ENCODE data around the gene NPIPB2.
"Not testable (repeated sequence)": the region's sequence is repeated elsewhere in the genome, so short reads cannot be mapped to it uniquely, and the experiment has no call there.

NPIPB2 gene
- total RNA-seq, result 0 to 4.6 (median 0.98) reads per million in 9 experiments

DNA sequence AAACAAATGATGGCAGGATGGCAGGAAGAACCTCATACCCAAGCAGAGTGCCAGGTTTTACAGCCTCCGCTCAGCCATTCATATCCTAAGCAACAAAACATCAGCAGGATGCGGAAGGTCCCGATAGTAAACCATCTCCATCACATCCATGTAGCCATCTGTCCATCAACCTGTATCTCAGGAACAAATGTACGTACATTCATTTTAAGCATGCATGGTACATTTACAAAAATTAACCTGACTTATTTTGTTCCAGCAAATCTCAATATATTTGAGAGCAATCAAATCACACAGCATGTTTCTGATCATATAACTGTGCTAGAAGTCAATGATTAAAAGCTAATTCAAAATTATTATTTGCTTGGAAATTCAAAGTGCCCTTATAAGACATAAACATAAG is at the start of gene NPIPB2:
Gene NPIPB2, minus strand, starts transcription at position 101 of the 400 bp plus-strand sequence. Its CDS starts 0 bp downstream, at position 101.
- not testable (repeated sequence) for H3K4me3 Mint-ChIP-seq; H3K9me3 Mint-ChIP-seq; H3K4me1 Mint-ChIP-seq (ENCODE audit: low read depth in 2 of 2); DNase-seq; ATAC-seq (replicated peaks); H3K27ac Mint-ChIP-seq; H3K36me3 Mint-ChIP-seq (ENCODE audit: insufficient read depth); H3K27me3 Mint-ChIP-seq

- no peaks in the 10 kb centered on the region for H3K27me3 Mint-ChIP-seq
- H3K36me3 Mint-ChIP-seq (ENCODE audit: insufficient read depth), result peaks cover under 1% of the 10 kb centered on the region
- DNase-seq (no peak), ATAC-seq (replicated peaks) (no peak)
- H3K27ac Mint-ChIP-seq, result no peak overlapping the region
- H3K4me1 Mint-ChIP-seq (ENCODE audit: low read depth in 2 of 2), result peaks cover 4 to 7% of the 10 kb centered on the region in 2 donors
- H3K4me3 Mint-ChIP-seq, result no peak overlapping the region
- H3K9me3 Mint-ChIP-seq, result no peaks in the 10 kb centered on the region
These were observed 49.0 kb upstream of the NPIPB2 start for GRCh38 chr16:11990702-11991390.

DNA sequence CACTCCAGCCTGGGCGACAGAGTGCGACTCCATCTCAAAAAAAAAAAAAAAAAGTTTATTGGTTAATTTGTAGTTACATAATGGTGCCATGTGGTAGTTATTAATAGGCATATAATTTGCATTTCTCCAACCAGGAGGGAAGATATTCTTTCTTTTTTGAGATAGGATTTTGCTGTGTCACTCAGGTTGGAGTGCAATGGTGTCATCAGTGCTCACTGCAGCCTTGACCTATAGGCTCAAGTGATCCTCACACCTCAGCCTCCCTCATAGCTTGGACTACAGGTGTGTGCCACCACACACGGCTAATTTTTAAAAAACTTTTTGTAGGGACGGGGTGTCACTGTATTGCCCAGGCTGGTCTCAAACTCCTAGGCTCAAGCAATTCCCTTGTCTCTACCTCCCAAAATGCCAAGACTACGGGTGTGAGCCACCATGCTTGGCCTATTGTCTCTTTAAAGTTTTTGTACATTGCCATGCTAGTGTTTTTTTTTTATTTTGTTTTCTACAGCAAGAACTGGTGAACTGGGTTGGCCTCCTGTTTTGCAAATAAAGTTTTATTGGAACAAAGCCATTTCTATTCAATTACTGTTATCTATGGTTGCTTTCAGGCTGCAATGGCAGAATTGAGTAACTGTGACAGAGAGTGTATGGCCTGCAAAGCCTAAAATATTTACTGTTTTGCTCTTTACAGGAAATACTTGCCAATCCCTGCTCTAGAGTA is 46.6 kb upstream of the NPIPB2 start:
- Mint-ChIP-seq H3K27ac (no peak overlapping the region), H3K4me3 (no peak overlapping the region), H3K36me3 (ENCODE audit: insufficient read depth) (peaks cover 3% of the 10 kb centered on the region), H3K4me1 (ENCODE audit: low read depth in 2 of 2) (peaks cover 4 to 6% of the 10 kb centered on the region in 2 donors), H3K9me3 (no peaks in the 10 kb centered on the region), H3K27me3 (no peaks in the 10 kb centered on the region)
- DNase-seq (no peak), ATAC-seq (replicated peaks) (no peak)

DNA sequence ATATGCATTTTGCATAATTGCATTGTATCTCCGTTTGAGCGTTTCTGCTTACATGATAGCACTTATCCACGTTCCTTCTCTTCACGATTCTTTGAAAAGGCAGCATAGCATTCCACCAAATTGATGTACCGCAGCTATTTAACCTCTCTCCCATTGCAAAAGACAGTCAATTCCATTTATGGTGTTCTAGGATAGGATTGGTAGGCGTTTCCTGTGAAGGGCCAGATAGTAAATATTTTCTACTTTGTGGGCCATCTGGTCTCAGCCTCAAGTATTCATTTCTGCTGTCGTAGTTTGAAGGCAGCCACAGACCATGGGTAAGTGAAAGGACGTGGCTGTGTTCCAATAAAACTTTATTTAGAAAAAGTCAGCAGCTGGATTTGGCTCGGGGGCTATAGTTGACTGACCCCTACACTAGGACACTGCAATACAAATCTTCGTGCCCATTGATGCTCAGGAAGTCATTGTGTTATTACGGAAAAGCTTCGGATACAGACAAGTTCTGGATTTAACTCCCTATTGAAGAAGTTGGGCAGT is 44.7 kb upstream of the NPIPB2 start:
- no peaks in the 10 kb centered on the region for H3K9me3 Mint-ChIP-seq
- H3K27me3 Mint-ChIP-seq, result no peaks in the 10 kb centered on the region
- no peak for DNase-seq
- H3K4me1 Mint-ChIP-seq (ENCODE audit: low read depth in 2 of 2), result peaks cover 4 to 6% of the 10 kb centered on the region in 2 donors
- H3K36me3 Mint-ChIP-seq (ENCODE audit: insufficient read depth), result peaks cover 3% of the 10 kb centered on the region
- no peak overlapping the region for H3K4me3 Mint-ChIP-seq
- H3K27ac Mint-ChIP-seq, result no peak overlapping the region
- ATAC-seq (replicated peaks), result no peak

GRCh38 chr16:11985250-11985649 is 43.4 kb upstream of the NPIPB2 start:
- ATAC-seq (replicated peaks), result no peak
- Mint-ChIP-seq H3K4me3 (no peak overlapping the region), H3K27me3 (no peaks in the 10 kb centered on the region), H3K27ac (no peak overlapping the region), H3K4me1 (ENCODE audit: low read depth in 2 of 2) (peaks cover 2% of the 10 kb centered on the region in 2 donors), H3K9me3 (no peaks in the 10 kb centered on the region), H3K36me3 (ENCODE audit: insufficient read depth) (peaks cover 3% of the 10 kb centered on the region)
- DNase-seq, result no peak

DNA sequence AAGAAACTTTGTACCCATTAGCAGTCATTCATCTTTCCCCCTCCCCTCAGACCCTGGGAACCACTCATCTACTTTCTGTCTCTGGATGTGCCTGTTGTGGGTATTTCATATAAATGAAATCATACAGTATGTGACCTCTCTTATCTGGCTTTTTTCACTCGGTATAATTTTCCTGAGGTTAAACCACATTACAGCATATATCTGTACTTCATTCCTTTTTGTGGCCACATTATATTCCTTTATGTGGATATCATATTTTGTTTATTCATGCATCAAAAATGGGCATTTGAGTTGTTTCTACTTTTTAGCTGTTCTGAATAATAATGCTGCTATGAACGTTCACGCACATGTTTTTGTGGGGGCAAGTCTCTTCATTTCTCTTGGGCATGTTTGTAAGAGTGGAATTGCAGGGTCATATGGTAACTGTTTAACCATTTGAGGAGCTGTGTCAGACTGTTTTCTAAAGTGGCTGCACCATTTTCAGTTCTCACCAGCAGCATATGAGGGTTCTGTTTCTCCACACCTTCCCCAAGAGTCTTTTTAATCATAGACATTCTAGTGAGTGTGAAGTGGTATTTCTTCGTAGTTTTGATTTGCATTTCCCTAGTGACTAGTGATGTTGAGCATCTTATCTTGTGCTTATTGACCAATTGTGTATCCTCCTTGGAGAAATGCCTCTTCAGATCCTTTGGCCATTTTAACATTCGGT is 38.4 kb upstream of the NPIPB2 start:
- Mint-ChIP-seq H3K4me3 (no peak overlapping the region), H3K27me3 (no peaks in the 10 kb centered on the region), H3K27ac (no peak overlapping the region), H3K4me1 (ENCODE audit: low read depth in 2 of 2) (peaks cover 24 to 31% of the 10 kb centered on the region in 2 donors), H3K36me3 (ENCODE audit: insufficient read depth) (peaks cover 9% of the 10 kb centered on the region), H3K9me3 (no peaks in the 10 kb centered on the region)
- no peak for DNase-seq
- no peak for ATAC-seq (replicated peaks)

DNA sequence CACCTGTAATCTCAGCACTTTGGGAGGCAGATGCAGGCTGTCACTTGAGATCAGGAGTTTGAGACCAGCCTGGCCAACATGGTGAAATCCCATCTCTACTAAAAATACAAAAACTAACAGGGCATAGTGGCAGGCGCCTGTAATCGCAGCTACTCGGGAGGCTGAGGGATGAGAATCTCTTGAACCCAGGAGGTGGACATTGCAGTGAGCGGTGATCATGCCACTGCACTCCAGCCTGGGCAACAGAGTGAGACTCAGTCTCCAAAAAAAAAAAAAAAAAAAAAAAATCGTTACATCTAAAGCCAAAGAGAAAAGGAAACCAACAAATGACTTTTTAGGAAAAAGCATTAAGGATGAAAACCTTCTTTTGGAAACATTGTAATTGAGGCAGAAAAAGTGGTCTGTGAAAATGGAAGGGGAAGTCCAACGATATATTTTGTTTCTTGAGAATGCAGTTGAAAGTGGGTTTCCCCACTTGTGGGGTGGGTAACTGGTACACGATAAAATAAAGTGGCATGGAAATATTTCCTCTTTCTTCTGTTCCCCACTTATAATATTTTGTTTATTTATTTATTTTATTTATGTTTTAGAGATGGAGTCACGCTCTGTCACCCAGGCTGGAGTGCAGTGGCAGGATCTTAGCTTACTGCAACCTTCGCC is 37.3 kb upstream of the NPIPB2 start:
- Mint-ChIP-seq H3K36me3 (ENCODE audit: insufficient read depth) (peaks cover 13% of the 10 kb centered on the region), H3K27me3 (no peaks in the 10 kb centered on the region), H3K4me1 (ENCODE audit: low read depth in 2 of 2) (peaks cover 24 to 34% of the 10 kb centered on the region in 2 donors), H3K27ac (no peak overlapping the region), H3K9me3 (no peaks in the 10 kb centered on the region), H3K4me3 (no peak overlapping the region)
- no peak for DNase-seq
- no peak for ATAC-seq (replicated peaks)

DNA sequence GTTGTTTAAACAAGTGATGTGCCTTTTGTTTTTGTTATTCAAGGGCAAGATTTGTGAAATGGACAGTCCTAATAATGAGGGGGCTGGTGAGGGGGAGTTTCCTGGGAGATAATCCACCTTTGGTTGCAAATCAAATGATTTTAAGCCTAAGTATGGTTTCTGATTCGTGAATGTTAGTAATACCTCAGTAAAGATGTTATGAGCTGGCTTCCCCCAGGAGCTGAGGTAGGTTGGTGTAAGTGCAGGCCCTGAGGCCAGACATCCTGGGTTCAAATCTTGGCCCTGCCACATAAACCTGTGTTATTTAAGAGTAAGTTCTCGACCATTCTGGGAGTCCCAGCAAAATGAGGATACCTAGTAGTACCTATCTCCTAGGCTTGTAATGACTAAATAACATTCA is 36.2 kb upstream of the NPIPB2 start:
- H3K4me3 Mint-ChIP-seq, result peak overlapping the region; percentile 99
- peak overlapping the region; percentile 98 for H3K27ac Mint-ChIP-seq
- peaks cover 13% of the 10 kb centered on the region for H3K36me3 Mint-ChIP-seq (ENCODE audit: insufficient read depth)
- peaks cover 24 to 35% of the 10 kb centered on the region in 2 donors for H3K4me1 Mint-ChIP-seq (ENCODE audit: low read depth in 2 of 2)
- ATAC-seq (replicated peaks) (no peak), DNase-seq (no peak)
- H3K9me3 Mint-ChIP-seq, result no peaks in the 10 kb centered on the region
- no peaks in the 10 kb centered on the region for H3K27me3 Mint-ChIP-seq

GRCh38 chr16:11977376-11978041 is 35.7 kb upstream of the NPIPB2 start:
- peak overlapping the region; percentile 98 for H3K27ac Mint-ChIP-seq
- peaks cover 13% of the 10 kb centered on the region for H3K36me3 Mint-ChIP-seq (ENCODE audit: insufficient read depth)
- no peak for ATAC-seq (replicated peaks)
- no peak for DNase-seq
- peak overlapping the region; percentile 99 for H3K4me3 Mint-ChIP-seq
- no peaks in the 10 kb centered on the region for H3K9me3 Mint-ChIP-seq
- H3K27me3 Mint-ChIP-seq, result no peaks in the 10 kb centered on the region
- peaks cover 24 to 35% of the 10 kb centered on the region in 2 donors for H3K4me1 Mint-ChIP-seq (ENCODE audit: low read depth in 2 of 2)

DNA sequence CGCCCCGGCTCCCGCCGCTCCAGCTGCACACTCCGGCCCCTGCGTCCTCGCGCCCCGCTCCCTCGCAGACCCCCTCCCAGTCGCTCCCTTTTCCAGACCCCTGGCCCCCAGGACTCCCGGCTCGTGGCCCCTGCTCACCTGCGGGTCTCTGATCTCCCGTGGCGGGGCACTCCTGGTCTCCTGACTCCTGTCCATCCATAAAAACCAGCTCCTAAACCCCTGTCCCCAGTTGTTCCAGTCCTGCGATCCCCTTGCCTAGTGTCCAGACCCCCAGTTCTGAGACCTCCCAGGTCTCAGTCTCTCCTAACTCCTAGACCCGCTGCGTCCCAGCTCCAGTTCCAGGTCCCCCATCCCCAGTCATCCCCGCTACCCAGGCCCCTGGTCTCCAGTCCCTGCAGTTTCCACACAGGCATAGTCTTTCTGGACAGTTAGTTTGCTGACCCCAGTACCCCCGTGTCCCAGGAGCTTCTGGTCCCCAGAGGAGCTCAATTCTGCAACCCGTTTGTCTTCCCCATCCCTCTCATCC is 35.1 kb upstream of the NPIPB2 start:
- no peak for ATAC-seq (replicated peaks)
- H3K4me3 Mint-ChIP-seq, result peak overlapping the region; percentile 99
- peak overlapping the region; percentile 98 for H3K27ac Mint-ChIP-seq
- H3K9me3 Mint-ChIP-seq, result no peaks in the 10 kb centered on the region
- peaks cover 24 to 35% of the 10 kb centered on the region in 2 donors for H3K4me1 Mint-ChIP-seq (ENCODE audit: low read depth in 2 of 2)
- H3K36me3 Mint-ChIP-seq (ENCODE audit: insufficient read depth), result peaks cover 13% of the 10 kb centered on the region
- DNase-seq, result no peak
- no peaks in the 10 kb centered on the region for H3K27me3 Mint-ChIP-seq

DNA sequence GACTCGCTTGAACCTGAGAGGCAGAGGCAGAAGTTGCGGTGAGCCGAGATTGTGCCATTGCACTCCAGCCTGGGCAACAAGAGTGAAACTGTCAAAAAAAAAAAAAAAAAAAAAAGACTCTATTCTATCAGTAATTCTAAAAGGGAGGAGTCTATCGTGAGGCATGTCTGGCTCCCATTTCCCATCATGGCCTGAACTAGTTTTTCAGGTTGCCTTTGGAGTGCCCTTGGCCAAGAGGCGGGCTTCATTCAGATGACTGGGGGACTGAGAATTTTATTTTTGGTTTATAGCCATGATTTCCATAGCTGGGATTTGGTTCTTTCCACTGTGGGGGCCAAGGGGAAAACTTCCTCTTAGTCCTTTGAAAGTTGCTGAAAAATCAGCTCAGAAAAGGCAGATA is 31.2 kb upstream of the NPIPB2 start:
- H3K9me3 Mint-ChIP-seq, result no peaks in the 10 kb centered on the region
- no peak overlapping the region for H3K4me3 Mint-ChIP-seq
- no peaks in the 10 kb centered on the region for H3K27me3 Mint-ChIP-seq
- no peak for ATAC-seq (replicated peaks)
- H3K27ac Mint-ChIP-seq, result no peak overlapping the region
- peaks cover 23 to 29% of the 10 kb centered on the region in 2 donors for H3K4me1 Mint-ChIP-seq (ENCODE audit: low read depth in 2 of 2)
- peaks cover 13% of the 10 kb centered on the region for H3K36me3 Mint-ChIP-seq (ENCODE audit: insufficient read depth)
- DNase-seq, result no peak

DNA sequence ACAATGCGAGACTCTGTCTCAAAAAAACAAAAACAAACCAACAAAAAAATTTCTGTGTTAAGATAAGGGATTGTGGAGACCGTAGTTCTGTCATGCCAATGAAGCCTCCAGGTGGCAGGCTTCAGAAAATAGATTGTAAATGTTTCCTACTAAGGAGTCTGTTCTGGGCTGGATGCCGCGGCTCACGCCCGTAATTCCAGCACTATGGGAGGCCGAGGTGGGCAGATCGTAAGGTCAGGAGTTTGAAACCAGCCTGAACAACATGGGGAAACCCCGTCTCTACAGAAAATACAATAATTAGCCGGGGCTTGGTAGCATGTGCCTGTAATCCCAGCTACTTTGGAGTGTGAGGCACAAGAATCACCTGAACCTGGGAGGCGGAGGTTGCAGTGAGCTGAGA is 30.3 kb upstream of the NPIPB2 start:
- Mint-ChIP-seq H3K9me3 (no peaks in the 10 kb centered on the region), H3K4me1 (ENCODE audit: low read depth in 2 of 2) (peaks cover 15 to 20% of the 10 kb centered on the region in 2 donors), H3K27ac (peak overlapping the region in 1 of 2 donors; percentile 41), H3K27me3 (peaks cover 0 to 7% of the 10 kb centered on the region in 2 donors), H3K4me3 (no peak overlapping the region), H3K36me3 (ENCODE audit: insufficient read depth) (peaks cover 13% of the 10 kb centered on the region)
- DNase-seq, result no peak
- ATAC-seq (replicated peaks), result no peak
